Measurements from ENCODE around the gene NDUFA13. TPM values are rescaled to one million over a fixed set of nuclear protein-coding genes. Genes with fewer than 3 reads are reported as not detected.

Gene NDUFA13
- total and polyA plus RNA-seq, 2 experiments from 2014 or later: 80.4 to 615 TPM

- WGBS (ENCODE audit: low lambda C conversion rate, missing lambda C conversion rate): 92% methylated on average over 23 of the region's 23 CpGs
- Histone ChIP-seq H3K27me3 (no peaks in the 10 kb centered on the region), H2AFZ (no peak overlapping the region), H3K4me2 (no peak overlapping the region), H3K27ac (no peak overlapping the region), H4K20me1 (ENCODE audit: insufficient read depth, poor library complexity, severe bottlenecking) (peaks cover 28% of the 10 kb centered on the region), H3K36me3 (replicated peaks; ENCODE audit: insufficient read depth, low read depth) (no peaks in the 10 kb centered on the region), H3K4me3 (no peak overlapping the region), H3K79me2 (peaks cover 40% of the 10 kb centered on the region), H3K4me1 (ENCODE audit: insufficient read depth) (no peaks in the 10 kb centered on the region), H3K9me3 (ENCODE audit: low read depth) (no peaks in the 10 kb centered on the region), H3K9me2 (replicated peaks; ENCODE audit: insufficient read depth) (no peaks in the 10 kb centered on the region)
- TF ChIP-seq CTCF (IDR thresholded peaks at IDR 0.05; ENCODE audit: poor library complexity) (no peak), EZH2 (IDR thresholded peaks at IDR 0.05; ENCODE audit: borderline replicate concordance) (no peak), EZH2phosphoT487 (IDR thresholded peaks at IDR 0.05; ENCODE audit: low read depth, severe bottlenecking, unreplicated experiment) (no peak)
- DNase-seq (ENCODE audit: low spot score): no peak
These were observed 9.8 kb downstream of the NDUFA13 start for GRCh38 chr19:19525611-19526380.

DNA sequence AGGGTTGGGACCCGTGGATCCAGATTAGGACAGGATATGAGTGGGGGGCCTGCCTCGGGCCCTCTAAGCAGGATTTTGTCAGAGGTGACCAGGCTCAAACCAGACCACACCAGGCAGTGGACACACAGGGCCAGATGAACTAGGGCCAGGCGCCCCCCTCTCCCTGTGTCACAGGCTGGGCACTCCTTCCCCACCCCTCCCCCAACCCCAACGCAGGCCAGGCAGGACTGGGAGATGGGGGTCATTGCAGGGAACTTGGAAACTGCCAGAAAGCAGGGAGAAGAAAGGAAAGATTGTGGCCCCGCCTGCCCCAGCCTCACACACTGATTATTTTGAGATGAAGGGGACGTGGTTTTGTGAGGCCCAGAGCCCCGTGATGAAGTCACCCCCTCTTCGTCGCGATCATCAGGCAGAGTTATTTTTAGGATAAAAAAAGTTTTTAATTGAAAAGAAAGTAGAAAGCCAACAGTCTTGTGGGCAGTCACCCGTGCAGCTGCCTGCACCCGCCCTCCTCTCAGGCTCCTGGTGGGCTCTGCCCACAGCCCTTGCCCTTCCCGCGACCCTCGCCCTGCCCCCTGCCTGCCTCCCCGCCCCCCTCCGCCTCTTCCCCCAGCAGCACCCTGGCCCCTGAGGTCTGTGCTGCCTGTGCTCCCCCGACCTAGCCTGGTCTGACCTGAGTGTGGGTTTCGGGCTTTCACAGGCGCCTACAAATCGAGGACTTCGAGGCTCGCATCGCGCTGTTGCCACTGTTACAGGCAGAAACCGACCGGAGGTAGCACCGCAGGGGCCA, 10.8 kb downstream of the NDUFA13 start:
- Histone ChIP-seq H3K27ac (no peak overlapping the region), H3K36me3 (replicated peaks; ENCODE audit: insufficient read depth, low read depth) (no peaks in the 10 kb centered on the region), H3K4me3 (no peak overlapping the region), H2AFZ (no peak overlapping the region), H4K20me1 (ENCODE audit: insufficient read depth, poor library complexity, severe bottlenecking) (peaks cover 21% of the 10 kb centered on the region), H3K27me3 (no peaks in the 10 kb centered on the region), H3K9me2 (replicated peaks; ENCODE audit: insufficient read depth) (no peaks in the 10 kb centered on the region), H3K9me3 (ENCODE audit: low read depth) (no peaks in the 10 kb centered on the region), H3K4me2 (no peak overlapping the region), H3K4me1 (ENCODE audit: insufficient read depth) (no peaks in the 10 kb centered on the region), H3K79me2 (peaks cover 30% of the 10 kb centered on the region)
- no peak for TF ChIP-seq EZH2 (IDR thresholded peaks at IDR 0.05; ENCODE audit: borderline replicate concordance)
- TF ChIP-seq CTCF (IDR thresholded peaks at IDR 0.05; ENCODE audit: poor library complexity): no peak
- TF ChIP-seq EZH2phosphoT487 (IDR thresholded peaks at IDR 0.05; ENCODE audit: low read depth, severe bottlenecking, unreplicated experiment): no peak
- no peak for DNase-seq (ENCODE audit: low spot score)
- WGBS (ENCODE audit: low lambda C conversion rate, missing lambda C conversion rate): 92% methylated on average over 11 of the region's 28 CpGs

DNA sequence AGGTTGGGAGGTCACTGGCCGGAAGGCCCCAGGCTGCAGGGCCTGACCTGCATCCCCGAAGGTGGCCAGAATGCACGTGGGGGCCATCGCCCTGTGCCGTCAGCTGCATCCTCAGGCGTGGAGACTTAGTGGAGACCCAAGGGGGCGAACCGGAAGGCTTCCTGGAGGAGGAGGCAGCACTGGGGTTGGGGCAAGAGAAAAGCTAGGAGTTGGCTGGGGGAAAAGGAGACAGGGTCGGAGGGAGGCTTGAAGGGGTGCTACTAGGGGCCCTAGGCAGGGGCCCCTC, 11.3 kb downstream of the NDUFA13 start:
- H3K4me2 ChIP-seq: no peak overlapping the region

More for the DNA sequence above, 11.3 kb downstream of the NDUFA13 start:
- TF ChIP-seq CTCF (IDR thresholded peaks at IDR 0.05; ENCODE audit: poor library complexity) (no peak), EZH2 (IDR thresholded peaks at IDR 0.05; ENCODE audit: borderline replicate concordance) (no peak), EZH2phosphoT487 (IDR thresholded peaks at IDR 0.05; ENCODE audit: low read depth, severe bottlenecking, unreplicated experiment) (no peak)
- H2AFZ ChIP-seq: no peak overlapping the region
- no peak overlapping the region for H3K27ac ChIP-seq
- no peaks in the 10 kb centered on the region for H3K9me2 ChIP-seq (replicated peaks; ENCODE audit: insufficient read depth)
- no peaks in the 10 kb centered on the region for H3K9me3 ChIP-seq (ENCODE audit: low read depth)
- H4K20me1 ChIP-seq (ENCODE audit: insufficient read depth, poor library complexity, severe bottlenecking): peaks cover 21% of the 10 kb centered on the region
- peaks cover 25% of the 10 kb centered on the region for H3K79me2 ChIP-seq
- H3K27me3 ChIP-seq: no peaks in the 10 kb centered on the region
- H3K36me3 ChIP-seq (replicated peaks; ENCODE audit: insufficient read depth, low read depth): no peaks in the 10 kb centered on the region
- H3K4me3 ChIP-seq: no peak overlapping the region
- 99% methylated on average over 8 of the region's 9 CpGs for WGBS (ENCODE audit: low lambda C conversion rate, missing lambda C conversion rate)
- H3K4me1 ChIP-seq (ENCODE audit: insufficient read depth): no peaks in the 10 kb centered on the region
- no peak for DNase-seq (ENCODE audit: low spot score)

Data from hepatocyte (in vitro differentiated cells).